GM13976 (cell line): ENCODE measurements around the gene HIP1.
"Not testable (repeated sequence)": the region's sequence is repeated elsewhere in the genome, so short reads cannot be mapped to it uniquely, and the experiment has no call there.

Source experiments
- DNase-seq: peaks from one replicate; pipeline ENCODE4 v3.0.0; 2012; ENCODE audit warnings: low spot score
- in situ Hi-C: fragments of 300-500 bp; cut with MboI; formaldehyde crosslinking; loops from one replicate; pipeline ENCODE4 v1.12.0; 2022; ENCODE audit warnings: low sequenced_read_pairs, mixed read lengths, inconsistent platforms; ENCODE audit not compliant: unreplicated experiment
- TF ChIP-seq, protein P1 (sequence below): IDR thresholded peaks from 2 replicates; pipeline ENCODE4 v1.5.1; 2012; ENCODE audit warnings: borderline replicate concordance, mild to moderate bottlenecking; ENCODE audit not compliant: insufficient read depth; ENCODE audit errors: extremely low read depth, missing control alignments, control extremely low read depth

HIP1 gene

DNA sequence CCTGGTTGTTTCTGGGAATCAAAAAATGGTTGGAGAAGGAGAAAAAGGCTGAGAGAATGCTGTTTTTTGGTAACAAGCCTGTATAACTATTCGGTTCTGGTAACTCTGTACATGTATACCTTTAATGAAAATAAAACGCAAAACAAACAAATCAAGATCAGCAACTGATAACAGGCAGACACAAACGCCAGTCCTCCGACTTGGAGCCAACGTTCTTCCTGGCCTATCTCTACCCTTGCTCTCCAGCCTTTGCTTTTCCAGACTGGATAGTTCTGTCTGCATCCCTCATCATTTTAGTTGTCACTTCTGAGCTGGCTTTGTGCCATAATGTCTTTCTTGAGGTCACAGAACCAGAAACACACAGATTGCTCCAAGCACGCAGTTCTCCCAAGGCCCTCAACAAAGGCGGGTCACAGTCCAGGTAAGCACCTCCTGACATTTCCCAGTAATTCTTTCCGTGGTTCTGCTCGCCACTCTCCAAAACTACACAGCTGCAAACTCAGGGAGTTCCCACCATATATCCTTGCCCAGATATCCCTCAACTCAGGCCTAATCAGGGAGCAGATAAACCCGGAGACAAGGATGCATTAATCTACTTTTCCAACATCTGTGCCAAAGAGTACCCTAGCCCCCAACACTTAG lies 20.2 kb downstream of the HIP1 start:
- TF ChIP-seq, protein P1, sequence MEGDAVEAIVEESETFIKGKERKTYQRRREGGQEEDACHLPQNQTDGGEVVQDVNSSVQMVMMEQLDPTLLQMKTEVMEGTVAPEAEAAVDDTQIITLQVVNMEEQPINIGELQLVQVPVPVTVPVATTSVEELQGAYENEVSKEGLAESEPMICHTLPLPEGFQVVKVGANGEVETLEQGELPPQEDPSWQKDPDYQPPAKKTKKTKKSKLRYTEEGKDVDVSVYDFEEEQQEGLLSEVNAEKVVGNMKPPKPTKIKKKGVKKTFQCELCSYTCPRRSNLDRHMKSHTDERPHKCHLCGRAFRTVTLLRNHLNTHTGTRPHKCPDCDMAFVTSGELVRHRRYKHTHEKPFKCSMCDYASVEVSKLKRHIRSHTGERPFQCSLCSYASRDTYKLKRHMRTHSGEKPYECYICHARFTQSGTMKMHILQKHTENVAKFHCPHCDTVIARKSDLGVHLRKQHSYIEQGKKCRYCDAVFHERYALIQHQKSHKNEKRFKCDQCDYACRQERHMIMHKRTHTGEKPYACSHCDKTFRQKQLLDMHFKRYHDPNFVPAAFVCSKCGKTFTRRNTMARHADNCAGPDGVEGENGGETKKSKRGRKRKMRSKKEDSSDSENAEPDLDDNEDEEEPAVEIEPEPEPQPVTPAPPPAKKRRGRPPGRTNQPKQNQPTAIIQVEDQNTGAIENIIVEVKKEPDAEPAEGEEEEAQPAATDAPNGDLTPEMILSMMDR = no peak
- DNase-seq = no peak

DNA sequence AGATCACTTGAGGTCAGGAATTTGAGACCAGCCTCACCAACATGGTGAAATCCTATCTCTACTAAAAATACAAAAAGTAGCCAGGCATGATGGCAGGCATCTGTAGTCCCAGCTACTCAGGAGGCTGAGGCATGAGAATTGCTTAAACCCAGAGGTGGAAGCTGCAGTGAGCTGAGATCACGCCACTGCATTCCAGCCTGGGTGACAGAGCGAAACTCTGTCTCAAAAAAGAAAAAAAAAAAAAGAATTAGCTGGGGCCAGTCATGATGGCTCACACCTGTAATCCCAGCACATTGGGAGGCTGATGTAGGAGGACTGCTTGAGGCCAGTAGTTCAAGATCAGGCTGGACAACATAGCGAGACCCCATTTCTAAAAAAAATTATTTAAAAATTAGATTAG lies 21.0 kb downstream of the HIP1 start:
- DNase-seq, in situ Hi-C loops: not testable (repeated sequence)

More for the DNA sequence above, 20.2 kb downstream of the HIP1 start:
- in situ Hi-C loops = no loop called here

DNA sequence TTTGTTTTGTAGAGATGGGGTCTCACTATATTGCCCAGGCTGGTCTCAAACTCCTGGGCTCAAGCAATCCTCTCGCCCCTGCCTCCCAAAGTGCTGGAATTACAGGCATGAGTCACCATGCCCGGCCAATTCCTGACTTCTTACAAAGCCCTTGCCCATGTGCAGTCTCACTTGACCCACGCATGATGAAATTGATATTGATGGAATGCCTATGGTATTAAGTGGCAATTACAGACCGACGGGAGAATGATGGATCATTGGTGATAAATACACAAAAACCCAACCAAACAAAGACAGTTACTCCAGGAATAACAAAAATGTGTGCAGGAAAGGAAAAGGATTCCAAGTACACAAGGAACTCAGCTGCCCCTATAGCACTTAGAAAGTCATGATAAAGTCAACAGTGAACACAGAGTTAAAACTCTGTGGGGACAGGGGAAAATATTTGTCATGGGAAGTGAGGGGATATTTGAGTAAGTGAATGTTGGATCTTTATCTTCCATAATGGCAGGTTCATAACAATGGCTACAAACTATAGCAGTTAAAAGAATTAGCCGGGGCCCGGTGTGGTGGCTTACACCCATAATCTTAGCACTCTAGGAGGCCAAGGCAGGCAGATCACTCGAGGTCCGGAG lies 21.6 kb downstream of the HIP1 start:
- DNase-seq = no peak
- in situ Hi-C loops = no loop called here
- TF ChIP-seq, protein P1 = no peak

DNA sequence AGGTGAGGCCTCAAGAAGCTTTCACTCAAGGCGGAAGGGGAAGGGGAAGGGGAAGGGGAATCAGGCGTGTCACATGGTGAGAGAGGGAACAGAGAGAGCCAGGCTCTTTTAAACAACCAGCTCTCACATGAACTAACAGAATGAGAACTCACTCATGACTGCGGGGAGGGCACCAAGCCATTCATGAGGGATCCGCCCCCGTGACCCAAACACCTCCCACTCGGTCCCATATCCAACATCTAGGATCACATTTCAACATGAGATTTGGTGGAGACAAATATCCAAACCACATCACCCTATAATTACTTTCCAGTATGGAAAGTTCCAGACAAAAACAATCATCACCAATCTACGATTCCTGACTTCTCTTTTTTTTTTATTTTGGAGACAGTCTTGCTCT lies 22.9 kb downstream of the HIP1 start:
- DNase-seq = no peak
- in situ Hi-C loops = no loop called here
- TF ChIP-seq, protein P1 = no peak

DNA sequence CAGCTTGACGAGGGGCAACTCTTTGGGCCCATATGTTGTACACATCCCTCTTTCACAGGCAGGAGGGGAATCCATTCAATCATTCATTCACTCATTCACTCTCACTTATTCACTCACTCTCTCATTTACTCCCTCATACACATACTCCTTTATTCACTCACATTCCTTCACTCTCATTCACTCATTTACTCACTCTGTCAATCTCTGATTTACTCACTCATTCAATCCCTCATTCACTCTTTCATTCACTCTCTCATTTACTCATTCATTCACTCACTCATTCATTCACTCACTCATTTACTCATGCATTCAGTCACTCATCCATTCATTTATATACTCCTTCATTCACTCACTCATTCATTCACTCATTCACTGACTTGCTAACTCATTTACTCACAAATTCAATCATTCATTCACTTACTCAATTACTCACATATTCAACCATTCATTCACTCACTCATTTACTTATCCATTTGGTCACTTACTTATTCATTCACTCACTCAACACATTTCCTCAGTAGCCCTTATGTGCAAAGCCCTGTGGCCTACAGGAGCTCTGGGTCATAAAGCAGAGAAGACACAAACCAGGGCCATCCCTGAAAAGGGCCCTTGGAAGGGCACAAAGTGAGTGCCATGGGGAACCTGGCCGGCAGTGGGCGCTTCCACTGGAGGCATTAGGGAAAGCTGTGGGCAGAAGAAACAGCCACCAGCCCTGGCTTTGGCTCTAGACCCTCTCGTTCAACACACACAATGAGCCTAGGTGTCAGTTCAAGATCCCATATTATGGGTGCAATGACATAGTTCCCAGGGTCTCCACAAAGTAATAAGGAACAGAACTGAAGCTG lies 26.0 kb downstream of the HIP1 start:
- in situ Hi-C loops = no loop called here
- no peak for DNase-seq
- TF ChIP-seq, protein P1 = no peak

DNA sequence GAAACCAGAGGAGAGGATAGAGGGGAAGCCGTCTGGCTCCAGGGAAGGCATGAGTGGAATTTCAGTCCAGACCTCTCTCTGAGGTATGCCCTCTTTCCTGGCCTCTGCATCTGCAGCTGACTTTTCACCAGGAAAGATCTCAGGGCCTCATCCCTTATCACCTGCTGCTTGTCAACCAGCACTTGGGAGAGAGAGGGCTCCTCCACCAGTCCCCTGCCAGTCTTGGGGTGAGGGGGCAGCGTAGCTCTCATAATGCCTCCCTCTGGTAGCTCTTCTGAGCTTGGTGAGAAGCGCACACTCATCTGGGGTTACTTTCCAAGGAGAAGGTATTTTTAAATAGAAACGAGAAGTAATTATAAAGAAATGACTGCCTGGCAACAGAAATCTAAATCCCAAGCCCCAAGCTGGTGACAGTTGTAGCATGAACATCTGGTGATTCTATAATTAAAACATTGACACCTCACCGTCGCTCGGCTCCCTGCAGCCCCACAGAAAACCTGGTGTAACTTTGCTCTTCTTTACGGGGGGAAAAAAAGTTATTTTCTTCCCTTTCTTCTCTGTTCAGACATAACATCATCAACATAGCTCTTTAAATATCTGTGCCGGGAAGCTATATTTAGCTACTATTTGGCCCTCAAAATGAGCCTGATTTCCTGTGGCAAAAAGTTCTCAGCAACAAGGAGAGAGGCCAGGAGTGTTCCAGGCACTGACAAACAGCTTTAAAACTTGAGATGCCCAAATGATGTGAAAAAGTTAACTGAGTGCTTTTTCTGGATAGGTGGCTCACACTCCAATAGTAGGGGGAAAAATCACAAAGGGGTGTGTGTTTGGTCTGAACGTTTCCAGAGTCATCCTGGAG lies 26.9 kb downstream of the HIP1 start:
- TF ChIP-seq, protein P1 = no peak
- in situ Hi-C loops = no loop called here
- DNase-seq = no peak
